Cardiac muscle cell (in vitro differentiated cells and primary cell): ENCODE measurements around the gene SIGLEC14. TPM values are rescaled to one million over a fixed set of nuclear protein-coding genes. Genes with fewer than 3 reads are reported as not detected.
A peak's percentile ranks its signal among the peaks of the same experiment; 100 is the strongest.
"Not testable (repeated sequence)": the region's sequence is repeated elsewhere in the genome, so short reads cannot be mapped to it uniquely, and the experiment has no call there.

Experiments used
- DNase-seq, 2 donors: peaks; one replicate each; pipeline versions ENCODE4 v3.0.0 to v3.0.0-alpha.2; 2010 to 2017; ENCODE audit warnings: low read depth in 1 of 2, low spot score in 1 of 2
- H3K27ac ChIP-seq: fragments of 200-600 bp; sonication (generic); 2 replicates; pipeline ENCODE4 v1.5.1; 2016
- H3K27me3 ChIP-seq: fragments of 200-600 bp; sonication (generic); 2 replicates; pipeline ENCODE4 v1.6.0; 2016; ENCODE audit warnings: control low read depth
- H3K36me3 ChIP-seq: fragments of 200-600 bp; sonication (generic); 2 replicates; pipeline ENCODE4 v1.5.1; 2016; ENCODE audit warnings: control low read depth
- H3K4me1 ChIP-seq: fragments of 200-600 bp; sonication (generic); 2 replicates; pipeline ENCODE4 v1.8.1; 2017; ENCODE audit warnings: low read depth, mild to moderate bottlenecking, mixed run types
- H3K4me3 ChIP-seq: fragments of 200-600 bp; sonication (generic); 2 replicates; pipeline ENCODE4 v1.5.1; 2016; ENCODE audit warnings: mild to moderate bottlenecking
- H3K9me3 ChIP-seq: fragments of 200-600 bp; sonication (generic); 2 replicates; pipeline ENCODE4 v1.5.1; 2017; ENCODE audit warnings: low read depth, mild to moderate bottlenecking, control low read depth
- CTCF ChIP-seq: IDR thresholded peaks from 2 replicates; pipeline ENCODE4 v1.5.1; 2012; ENCODE audit warnings: low read depth, mild to moderate bottlenecking, low read length
- polyA plus RNA-seq: library from polyadenylated mRNA; unstranded; fragments of >200 nt; fragmentation: Nextera tagmentation; extraction: Ambion mirVana; gene quantifications from 2 replicates; pipeline ENCODE4 v1.2.1, GENCODE V29; 2016
- total RNA-seq: library from RNA; depleted of rRNA; stranded (reverse); fragments of >200 nt; gene quantifications from 2 replicates; pipeline ENCODE4 v1.2.3, GENCODE V29; 2016

The SIGLEC14 gene
- total and polyA plus RNA-seq, 2 experiments from 2014 or later: not detected

- no peak overlapping the region for H3K27ac ChIP-seq
- H3K4me3 ChIP-seq: no peak overlapping the region
- TF ChIP-seq CTCF: no peak
- DNase-seq: no peak
- H3K9me3 ChIP-seq: no peaks in the 10 kb centered on the region
- no peaks in the 10 kb centered on the region for H3K4me1 ChIP-seq
- no peaks in the 10 kb centered on the region for H3K27me3 ChIP-seq
- no peaks in the 10 kb centered on the region for H3K36me3 ChIP-seq
These were observed 6.7 kb downstream of the SIGLEC14 start for GRCh38 chr19:51639916-51640315.

- TF ChIP-seq CTCF: peak; percentile 54
- Histone ChIP-seq H3K27me3 (no peaks in the 10 kb centered on the region), H3K4me1 (no peaks in the 10 kb centered on the region), H3K9me3 (no peaks in the 10 kb centered on the region), H3K36me3 (no peaks in the 10 kb centered on the region), H3K4me3 (no peak overlapping the region), H3K27ac (no peak overlapping the region)
- peak in 1 of 2 donors; percentile 23 for DNase-seq
These were observed 9.2 kb downstream of the SIGLEC14 start for GRCh38 chr19:51637362-51637978.

- Histone ChIP-seq H3K4me3 (no peak overlapping the region), H3K36me3 (no peaks in the 10 kb centered on the region), H3K27me3 (no peaks in the 10 kb centered on the region), H3K27ac (no peak overlapping the region), H3K4me1 (no peaks in the 10 kb centered on the region), H3K9me3 (no peaks in the 10 kb centered on the region)
- no peak for TF ChIP-seq CTCF
- DNase-seq: no peak
These were observed 14.5 kb downstream of the SIGLEC14 start for GRCh38 chr19:51632126-51632525.

- H3K4me1 ChIP-seq, DNase-seq, H3K27me3 ChIP-seq, H3K9me3 ChIP-seq, H3K36me3 ChIP-seq, H3K27ac ChIP-seq, H3K4me3 ChIP-seq: not testable (repeated sequence)
These were observed 16.3 kb downstream of the SIGLEC14 start, which contains the start of gene SIGLEC5 for GRCh38 chr19:51630315-51630714. Gene SIGLEC5 (minus strand): TSS chr19:51630401. CDS start chr19:51630335, 66 bp downstream.

GRCh38 chr19:51628153-51628939 lies 18.3 kb downstream of the SIGLEC14 start:
- Histone ChIP-seq H3K4me3 (no peak overlapping the region), H3K4me1 (no peaks in the 10 kb centered on the region), H3K36me3 (no peaks in the 10 kb centered on the region), H3K9me3 (no peaks in the 10 kb centered on the region), H3K27me3 (no peaks in the 10 kb centered on the region), H3K27ac (no peak overlapping the region)
- no peak for TF ChIP-seq CTCF
- DNase-seq: no peak

- no peak for TF ChIP-seq CTCF
- Histone ChIP-seq H3K27me3 (no peaks in the 10 kb centered on the region), H3K36me3 (no peaks in the 10 kb centered on the region), H3K27ac (no peak overlapping the region), H3K4me1 (no peaks in the 10 kb centered on the region), H3K4me3 (no peak overlapping the region), H3K9me3 (no peaks in the 10 kb centered on the region)
- no peak for DNase-seq
These were observed 19.0 kb downstream of the SIGLEC14 start for GRCh38 chr19:51627491-51628138.
